Femur (tissue), 1 donor: ENCODE data around the gene ABI1.

Source experiments
- DNase-seq: peaks from one replicate; pipeline ENCODE4 v3.0.0-alpha.2; 2017

ABI1 gene

GRCh38 chr10:26765549-26765948 lies 95.2 kb downstream of the ABI1 start:
- no peak for DNase-seq

DNA sequence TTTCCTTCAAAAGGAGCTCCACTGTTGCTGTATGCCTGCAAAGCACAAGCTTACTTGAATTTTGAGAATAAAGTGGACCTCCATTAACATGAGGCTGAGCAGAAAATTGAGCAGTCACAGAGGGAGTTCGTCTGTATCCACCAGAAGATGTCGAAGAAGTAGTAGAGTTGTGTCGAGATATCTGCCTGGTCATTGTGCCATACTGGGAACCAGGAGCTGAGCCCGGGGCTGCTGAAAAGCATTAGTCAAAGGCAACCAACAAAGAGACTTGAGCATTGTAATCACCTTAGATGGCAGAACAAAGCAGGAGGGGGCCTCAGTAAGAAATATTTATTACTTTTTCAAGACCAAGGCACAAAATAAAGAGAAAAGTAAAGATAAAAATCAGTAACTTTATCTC lies 101.8 kb downstream of the ABI1 start:
- no peak for DNase-seq

DNA sequence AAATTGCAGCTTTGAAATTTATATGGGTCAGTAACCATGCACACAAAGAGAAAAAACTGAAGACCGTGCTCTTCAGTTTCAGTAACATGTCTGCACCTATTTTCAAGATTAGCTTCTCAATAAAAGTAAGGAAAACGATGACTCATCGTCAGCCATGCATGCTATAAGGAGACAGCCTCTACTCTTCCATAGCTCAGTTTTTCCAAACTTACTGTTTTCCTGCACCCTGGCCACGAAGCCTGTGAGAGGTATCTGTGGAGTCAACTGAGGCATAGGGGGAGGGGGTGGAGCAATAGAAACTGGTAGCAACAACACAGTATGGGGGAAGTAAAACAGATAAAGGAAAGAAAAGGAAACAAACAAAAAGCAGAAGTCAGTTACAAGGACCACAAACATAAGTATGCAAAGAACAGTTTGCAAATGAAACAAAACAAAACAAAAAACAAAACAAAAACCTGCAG lies 105.3 kb downstream of the ABI1 start:
- DNase-seq, result no peak

DNA sequence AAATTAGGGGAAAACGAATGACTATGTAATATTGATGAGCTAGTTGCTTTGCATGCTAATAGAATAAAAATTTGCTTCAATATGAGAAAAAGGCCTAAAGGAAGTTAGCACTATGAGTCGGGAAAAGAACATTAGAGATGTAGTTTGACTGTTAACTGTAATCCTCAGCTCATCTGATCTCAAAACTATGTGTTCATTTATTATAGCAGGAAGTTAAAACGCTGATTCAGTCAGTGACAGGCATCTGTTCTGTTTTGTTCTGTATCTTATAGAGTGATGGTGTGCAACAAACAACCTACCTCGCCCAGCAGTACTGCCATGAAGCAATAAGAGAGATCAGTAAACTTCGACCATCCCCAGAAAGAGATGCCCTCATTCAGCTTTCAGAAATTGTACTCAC lies 114.7 kb downstream of the ABI1 start:
- DNase-seq, result no peak

DNA sequence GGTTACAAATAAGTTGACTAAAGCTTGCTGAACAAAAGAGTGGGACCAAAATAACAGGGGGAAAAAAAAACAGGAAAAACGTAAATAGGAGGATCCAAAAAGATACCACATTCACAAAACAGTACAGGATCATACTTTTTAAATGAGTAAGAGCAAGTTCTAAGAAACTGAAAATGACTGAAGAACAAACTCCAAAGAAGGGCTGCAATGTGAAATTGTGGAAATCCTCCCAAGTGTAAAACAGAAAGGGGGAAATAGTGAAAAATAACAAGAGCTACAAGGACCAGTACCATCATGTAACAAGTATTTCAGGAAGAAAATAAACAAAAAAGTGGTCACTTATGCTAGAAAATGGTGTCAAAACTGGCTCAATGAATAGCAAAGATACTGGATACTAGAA lies 116.9 kb downstream of the ABI1 start:
- DNase-seq, result no peak

DNA sequence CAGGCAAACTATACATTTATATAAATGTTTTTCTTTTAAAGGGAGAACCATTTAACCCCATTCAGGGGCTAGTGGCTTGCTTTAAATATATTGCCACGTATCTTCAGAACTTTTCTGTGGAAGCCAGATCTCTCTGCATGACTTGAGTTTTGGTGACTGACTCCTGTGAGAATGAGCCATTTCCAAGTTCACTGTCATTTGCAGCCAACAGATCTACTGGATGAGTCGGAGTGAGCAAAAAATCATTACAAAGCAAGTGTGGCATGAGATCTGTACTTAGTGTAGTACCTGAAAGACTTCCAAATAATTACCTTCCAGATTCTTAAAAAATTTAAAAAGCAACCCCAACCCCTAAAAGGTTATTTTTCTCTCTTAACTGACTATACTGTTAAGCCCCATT lies 117.7 kb downstream of the ABI1 start:
- no peak for DNase-seq

DNA sequence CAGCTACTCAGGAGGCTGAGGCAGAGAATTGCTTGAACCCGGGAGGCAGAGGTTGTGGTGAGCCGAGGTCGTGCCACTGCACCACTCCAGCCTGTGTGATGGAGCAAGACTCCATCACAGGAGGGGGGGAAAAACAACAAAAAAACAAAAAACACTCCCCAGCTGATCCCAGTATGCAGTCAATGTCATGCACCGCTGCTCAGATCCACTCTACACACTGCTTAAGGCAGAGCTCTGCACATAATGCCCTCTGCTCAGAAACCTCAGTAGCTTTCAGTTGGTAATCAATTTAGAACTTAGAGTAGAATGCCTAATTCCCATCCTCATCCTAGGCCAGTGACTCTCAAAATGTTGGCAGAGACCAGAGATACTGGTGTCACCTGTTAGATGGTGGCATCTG lies 119.4 kb downstream of the ABI1 start:
- DNase-seq, result no peak

DNA sequence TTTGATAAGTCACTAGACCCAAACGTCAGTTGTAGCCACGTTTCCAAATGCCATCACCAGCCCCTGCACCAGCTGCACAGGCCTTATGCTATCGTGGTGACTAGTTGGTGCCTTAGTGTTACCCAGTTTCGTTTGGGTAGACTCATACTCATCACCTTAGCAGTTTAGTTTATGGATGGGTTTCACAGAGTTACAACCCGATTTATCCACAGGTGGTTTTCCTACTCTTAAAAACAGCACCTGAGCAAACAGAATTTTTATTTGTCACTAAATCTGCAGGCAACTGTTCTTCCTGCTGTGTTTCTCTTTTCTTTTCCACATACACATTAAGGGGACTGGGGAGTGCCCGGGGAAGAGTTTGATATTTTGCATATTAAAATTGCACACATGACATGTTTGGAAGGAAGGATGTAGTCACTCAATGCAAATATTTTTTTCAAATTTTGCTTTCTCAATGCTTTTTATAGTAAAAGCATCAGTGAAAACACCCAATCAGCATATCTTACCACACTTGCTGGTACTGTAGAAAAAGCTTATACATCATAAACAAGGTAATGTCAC lies 121.6 kb downstream of the ABI1 start:
- no peak for DNase-seq

GRCh38 chr10:26738301-26738911 lies 122.4 kb downstream of the ABI1 start:
- no peak for DNase-seq

- peak; percentile 28 for DNase-seq
Observed at GRCh38 chr10:26737730-26738129, 123.0 kb downstream of the ABI1 start.

- no peak for DNase-seq
Observed at GRCh38 chr10:26735435-26735834, 125.3 kb downstream of the ABI1 start.

DNA sequence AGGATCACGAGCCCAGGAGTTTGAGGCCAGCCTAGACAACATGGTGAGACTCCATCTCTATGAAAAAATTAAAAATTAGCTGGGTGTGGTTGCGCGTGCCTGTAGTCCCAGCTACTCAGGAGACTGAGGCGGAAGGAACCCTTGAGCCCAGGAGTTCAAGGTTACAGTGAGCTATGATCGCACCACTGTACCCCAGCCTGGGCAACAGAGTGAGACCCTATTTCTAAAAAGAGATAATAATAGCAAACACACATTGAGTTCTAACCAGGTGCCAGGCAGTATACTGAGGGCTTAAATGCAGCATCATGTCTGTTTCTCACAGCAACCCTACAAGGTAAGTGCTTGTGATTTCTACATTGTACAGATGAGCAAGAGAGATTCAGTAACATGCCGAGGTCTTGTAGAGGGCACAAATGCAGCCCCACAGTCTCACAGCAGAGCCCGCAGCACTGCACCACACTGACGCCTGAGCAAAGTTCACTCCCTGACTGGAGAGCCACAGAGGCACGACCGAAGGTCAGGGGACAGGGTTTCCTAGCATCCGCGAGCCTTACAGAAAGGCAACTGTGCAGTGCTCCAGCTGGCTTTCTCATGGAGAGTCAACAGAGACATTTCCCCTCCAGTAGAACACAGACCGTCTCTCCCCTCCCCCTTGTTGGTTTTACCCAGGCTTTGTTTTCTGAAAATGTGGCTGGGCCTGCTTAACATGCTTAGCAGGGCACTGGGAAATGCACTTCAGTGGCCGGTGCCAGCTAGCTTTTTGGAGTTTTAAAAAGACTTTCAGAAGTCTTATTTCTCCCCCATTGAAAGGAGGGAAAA lies 126.8 kb downstream of the ABI1 start:
- DNase-seq, result no peak

GRCh38 chr10:26730552-26730951 lies 130.2 kb downstream of the ABI1 start:
- DNase-seq, result no peak

DNA sequence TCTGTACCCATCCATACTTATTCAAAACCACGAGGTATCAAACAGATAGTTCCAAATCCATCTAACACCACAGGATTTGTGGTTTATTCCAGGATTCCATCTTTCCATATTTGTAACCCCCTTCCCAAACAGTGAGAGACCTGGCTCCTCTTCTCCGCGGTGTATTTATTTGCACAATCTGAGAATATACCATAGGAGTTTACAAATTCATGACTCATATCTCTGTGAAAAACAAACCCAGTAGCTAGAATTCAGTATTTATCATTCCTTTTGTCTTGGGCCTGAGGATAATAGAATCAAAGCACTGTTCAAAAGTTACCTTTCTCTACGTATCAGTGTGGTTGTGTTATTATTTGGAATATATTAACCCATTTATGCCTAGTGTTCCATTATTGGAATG lies 131.4 kb downstream of the ABI1 start:
- DNase-seq, result no peak

DNA sequence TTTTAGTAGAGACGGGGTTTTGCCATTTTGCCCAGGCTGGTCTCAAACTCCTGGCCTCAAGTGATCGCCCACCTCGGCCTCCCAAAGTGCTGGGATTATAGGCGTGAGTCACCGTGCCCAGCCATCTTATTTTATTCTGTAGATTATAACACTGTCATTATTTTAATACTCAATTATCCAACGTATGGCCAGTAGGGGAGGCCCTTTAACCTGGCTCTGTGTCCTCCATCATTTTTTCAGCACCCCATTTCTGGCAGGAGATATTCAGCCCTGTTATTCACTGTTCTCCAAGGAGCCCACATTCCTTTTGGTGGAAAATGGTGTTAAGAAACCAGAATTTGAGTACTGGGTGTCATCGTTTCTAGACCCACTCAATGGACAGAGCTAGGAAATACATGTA lies 131.8 kb downstream of the ABI1 start:
- no peak for DNase-seq

DNA sequence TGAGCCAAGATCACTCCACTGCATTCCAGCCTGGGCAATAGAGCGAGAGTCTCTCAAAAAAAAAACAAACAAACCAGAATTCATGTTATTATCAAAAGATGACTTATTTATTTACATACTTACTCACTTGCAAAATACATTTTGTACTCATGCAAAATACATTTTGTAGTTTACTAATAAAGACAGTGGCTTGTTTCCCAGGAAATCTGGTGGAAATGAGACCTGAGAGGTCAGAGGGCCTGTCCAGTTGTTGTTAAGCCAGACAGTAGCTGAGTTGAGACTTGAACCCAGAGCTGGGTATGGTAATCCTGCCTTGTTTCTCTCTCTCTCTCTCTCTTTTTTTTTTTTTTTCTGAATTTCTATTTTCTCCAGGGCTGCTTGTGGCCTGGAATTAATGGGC lies 133.8 kb downstream of the ABI1 start:
- DNase-seq, result no peak

DNA sequence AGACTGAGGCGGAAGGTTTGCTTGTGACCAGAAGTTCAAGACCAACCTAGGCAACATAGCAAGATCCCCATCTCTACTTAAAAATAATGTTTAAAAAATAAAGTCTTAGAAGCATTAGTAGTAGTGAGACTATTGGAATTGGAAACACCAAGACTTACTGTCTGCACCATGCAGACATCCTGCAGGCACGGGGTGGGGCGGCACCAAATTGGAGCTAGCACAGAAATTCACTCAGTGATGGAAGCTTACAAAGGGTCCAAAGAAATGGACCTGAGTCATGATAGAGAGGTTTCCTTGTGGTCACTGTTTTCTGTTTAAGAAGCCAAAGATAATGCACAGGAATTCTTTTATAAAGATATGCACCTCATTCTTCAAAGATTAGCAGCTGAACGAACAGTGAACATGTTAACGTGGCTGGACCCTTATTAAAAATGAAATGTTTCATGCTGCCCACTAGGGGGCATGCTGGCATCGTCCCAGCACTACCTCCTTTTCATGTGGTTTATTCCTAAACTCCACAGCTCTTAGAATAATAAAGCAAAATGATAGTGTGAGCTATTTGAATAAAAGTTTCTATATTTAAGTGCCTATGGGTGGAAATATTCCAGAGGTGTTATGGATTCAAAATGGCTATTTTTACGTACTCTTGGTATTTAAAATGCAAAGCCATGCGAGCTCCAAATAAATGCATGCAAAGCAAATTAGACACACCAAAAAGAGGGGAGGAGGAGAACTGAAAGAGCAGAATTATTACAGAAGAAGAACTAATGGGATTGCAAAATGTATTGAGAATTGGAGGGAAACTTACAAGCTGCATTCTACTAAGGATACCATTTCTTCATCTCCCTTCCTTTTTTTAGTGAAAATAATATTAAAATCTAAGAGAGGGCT lies 134.7 kb downstream of the ABI1 start:
- DNase-seq, result peak; percentile 78

DNA sequence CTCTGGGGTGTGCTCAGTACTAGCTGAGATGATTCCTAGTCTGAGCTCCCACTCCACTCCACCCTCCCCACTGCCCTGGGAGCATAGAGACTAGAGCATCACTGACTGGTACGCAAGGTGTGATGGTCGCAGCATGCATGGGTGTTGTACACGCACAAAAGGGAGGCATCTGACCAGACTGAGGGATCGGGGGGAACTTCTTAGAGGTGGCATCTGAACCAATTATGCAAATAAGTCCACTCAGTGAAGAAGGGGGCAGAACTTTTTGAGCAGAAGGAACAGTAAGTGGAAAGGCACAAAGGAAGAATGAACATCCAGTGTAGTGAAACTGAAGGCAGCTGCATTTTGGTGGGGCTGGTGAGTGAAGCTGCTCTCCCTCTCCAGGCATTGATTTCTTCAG lies 137.7 kb downstream of the ABI1 start:
- DNase-seq, result no peak

GRCh38 chr10:26721561-26721960 lies 139.2 kb downstream of the ABI1 start:
- no peak for DNase-seq

DNA sequence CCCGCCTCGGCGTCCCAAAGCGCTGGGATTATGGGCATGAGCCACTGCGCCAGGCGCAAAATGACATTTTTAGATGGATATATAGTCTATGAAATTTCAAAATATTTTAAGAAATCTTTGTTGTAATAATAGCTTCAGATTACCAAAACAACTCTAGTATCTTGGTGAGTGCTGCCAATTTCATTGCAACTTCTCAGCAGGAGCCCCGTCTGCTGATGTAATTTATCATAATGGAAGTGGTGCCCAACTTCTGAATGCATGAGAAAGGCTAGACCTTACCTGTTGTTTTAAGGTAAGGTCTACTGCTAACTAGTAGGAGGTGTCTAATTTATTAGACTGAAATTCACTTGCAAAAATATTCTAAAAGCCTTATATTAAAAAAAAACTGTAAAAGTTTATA lies 143.3 kb downstream of the ABI1 start:
- no peak for DNase-seq

DNA sequence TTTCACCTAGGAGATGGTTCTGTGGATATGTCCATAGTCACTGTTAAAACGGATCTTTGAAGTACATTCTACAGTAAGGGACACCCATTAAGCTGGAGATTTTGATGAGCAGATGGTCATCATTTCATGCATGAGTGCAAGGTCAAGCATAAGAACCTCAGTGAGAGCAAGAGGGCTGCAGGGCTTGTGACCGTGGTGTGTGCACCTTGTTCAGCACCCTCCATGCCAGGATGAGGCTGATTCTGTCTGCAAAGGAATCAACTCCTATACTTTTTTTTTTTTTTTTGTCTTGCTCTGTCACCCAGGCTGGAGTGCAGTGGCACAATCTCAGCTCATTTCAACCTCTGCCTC lies 145.6 kb downstream of the ABI1 start:
- DNase-seq, result no peak

DNA sequence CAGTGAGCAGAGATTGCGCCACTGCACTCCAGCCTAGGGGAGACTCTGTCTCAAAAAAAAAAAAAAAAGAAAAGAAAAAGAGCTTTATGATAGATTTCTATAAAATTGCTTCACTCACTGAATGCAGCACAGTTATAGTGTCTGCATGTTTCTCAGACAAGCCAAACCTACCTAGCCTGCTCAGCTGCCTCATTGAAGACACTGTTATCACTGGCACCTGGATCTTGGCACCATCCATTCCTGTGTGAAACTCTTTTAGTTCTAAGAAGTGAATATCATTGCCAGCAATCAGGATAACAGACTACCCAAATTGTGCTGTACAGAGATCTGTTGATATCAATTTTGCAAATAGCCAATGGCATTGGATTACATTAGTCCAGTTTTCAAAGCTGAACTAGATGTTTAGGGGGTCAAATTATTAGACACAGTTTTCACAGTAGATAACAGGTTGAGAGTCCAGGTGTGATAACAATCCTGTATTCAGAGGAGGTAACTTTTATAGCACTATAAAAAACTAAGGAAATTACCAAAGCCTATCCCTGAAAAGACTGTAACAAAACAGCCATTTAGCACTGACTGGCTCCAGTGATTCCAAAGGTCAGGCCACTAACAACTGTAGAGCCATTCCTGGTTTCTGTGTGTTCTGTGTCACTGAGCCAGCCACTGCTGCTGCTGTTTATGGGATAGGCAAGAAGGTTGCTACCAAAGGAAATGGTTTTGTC lies 146.2 kb downstream of the ABI1 start:
- no peak for DNase-seq

- no peak for DNase-seq
Observed at GRCh38 chr10:26711324-26711723, 149.4 kb downstream of the ABI1 start.
